Thymus (tissue), 11 donors: Measurements from ENCODE around the gene DNAJC1. TPM values are rescaled to one million over a fixed set of nuclear protein-coding genes. Genes with fewer than 3 reads are reported as not detected.
A peak's percentile ranks its signal among the peaks of the same experiment; 100 is the strongest.

Experiments
- DNase-seq, 9 donors: peaks; one replicate each; pipeline ENCODE4 v3.0.0-alpha.2; 2013; ENCODE audit warnings: low spot score in 9 of 9, low read depth in 6 of 9, missing footprints in 1 of 9
- H3K27ac ChIP-seq, 2 donors: one replicate each; pipeline ENCODE4 v1.5.1; 2013; ENCODE audit warnings: control low read depth in 1 of 2, low read depth in 1 of 2, low read length in 1 of 2, mild to moderate bottlenecking in 1 of 2, moderate library complexity in 1 of 2
- H3K27me3 ChIP-seq, 2 donors: one replicate each; pipeline ENCODE4 v1.5.1; 2013; ENCODE audit warnings: low read length in 1 of 2; ENCODE audit not compliant: control insufficient read depth in 2 of 2, insufficient read depth in 1 of 2
- H3K36me3 ChIP-seq, 2 donors: one replicate each; pipeline ENCODE4 v1.5.1; 2013; ENCODE audit warnings: low read length in 1 of 2, mild to moderate bottlenecking in 1 of 2, moderate library complexity in 1 of 2; ENCODE audit not compliant: control insufficient read depth in 2 of 2, insufficient read depth in 2 of 2
- H3K4me1 ChIP-seq, 2 donors: one replicate each; pipeline ENCODE4 v1.5.1; 2013; ENCODE audit warnings: low read length in 2 of 2; ENCODE audit not compliant: control insufficient read depth in 2 of 2, insufficient read depth in 2 of 2
- H3K4me3 ChIP-seq, 2 donors: one replicate each; pipeline ENCODE4 v1.5.1; 2013; ENCODE audit warnings: low read length in 2 of 2, control low read depth in 1 of 2, mild to moderate bottlenecking in 1 of 2
- H3K9me3 ChIP-seq, 2 donors: one replicate each; pipeline ENCODE4 v1.5.1; 2013; ENCODE audit warnings: low read length in 1 of 2, mild to moderate bottlenecking in 1 of 2; ENCODE audit not compliant: control insufficient read depth in 2 of 2, insufficient read depth in 1 of 2
- WGBS: extraction: QIAGEN DNeasy Blood & Tissue Kit; methylation state at CpG from one replicate; pipeline ENCODE4 v1.1.7; 2013; 5-methylcytosine and 5-hydroxymethylcytosine counted together
- polyA plus RNA-seq: library from polyadenylated mRNA; stranded (reverse); fragments of 200-250 nt; gene quantifications from one replicate; pipeline ENCODE4 v1.2.3, GENCODE V29; 2013
- total RNA-seq: library from RNA; stranded (reverse); fragments of 120-200 nt; gene quantifications from one replicate; pipeline ENCODE4 v1.2.4, GENCODE V29; 2013
- donor health status: healthy.

The DNAJC1 gene
- total and polyA plus RNA-seq, 2 donors: 19.9 to 23.2 TPM

- no peaks in the 10 kb centered on the region for H3K36me3 ChIP-seq
- no peak for DNase-seq
- H3K27ac ChIP-seq: no peak overlapping the region
- no peaks in the 10 kb centered on the region for H3K4me1 ChIP-seq
- H3K27me3 ChIP-seq: no peaks in the 10 kb centered on the region
- no peaks in the 10 kb centered on the region for H3K9me3 ChIP-seq
- no peak overlapping the region for H3K4me3 ChIP-seq
- 99% methylated on average over 2 of the region's 2 CpGs for WGBS
Observed at GRCh38 chr10:21904930-21905329, 98.6 kb downstream of the DNAJC1 start.

- Histone ChIP-seq H3K27ac (no peak overlapping the region), H3K4me1 (no peaks in the 10 kb centered on the region), H3K9me3 (no peaks in the 10 kb centered on the region), H3K36me3 (no peaks in the 10 kb centered on the region), H3K4me3 (no peak overlapping the region), H3K27me3 (no peaks in the 10 kb centered on the region)
- no peak for DNase-seq
- WGBS: 97% methylated on average over 5 of the region's 5 CpGs
Observed at GRCh38 chr10:21899736-21900135, 103.8 kb downstream of the DNAJC1 start.

GRCh38 chr10:21895932-21896331, 107.6 kb downstream of the DNAJC1 start:
- Histone ChIP-seq H3K27me3 (no peaks in the 10 kb centered on the region), H3K9me3 (peaks cover 0 to under 1% of the 10 kb centered on the region in 2 donors), H3K36me3 (no peaks in the 10 kb centered on the region), H3K27ac (no peak overlapping the region), H3K4me1 (no peaks in the 10 kb centered on the region), H3K4me3 (no peak overlapping the region)
- DNase-seq: no peak
- WGBS: 98% methylated on average over 1 of the region's 1 CpG

- Histone ChIP-seq H3K4me1 (peaks cover 0 to 1% of the 10 kb centered on the region in 2 donors), H3K27me3 (no peaks in the 10 kb centered on the region), H3K27ac (no peak overlapping the region), H3K9me3 (peaks cover 0 to 3% of the 10 kb centered on the region in 2 donors), H3K4me3 (no peak overlapping the region), H3K36me3 (no peaks in the 10 kb centered on the region)
- no peak for DNase-seq
- WGBS: 93% methylated on average over 4 of the region's 4 CpGs
Observed at GRCh38 chr10:21894648-21895342, 108.7 kb downstream of the DNAJC1 start.

- peaks cover 0 to 3% of the 10 kb centered on the region in 2 donors for H3K9me3 ChIP-seq
- no peaks in the 10 kb centered on the region for H3K36me3 ChIP-seq
- peak in 5 of 9 donors; percentile 3 to 51 (median 8) for DNase-seq
- 66% methylated on average over 3 of the region's 3 CpGs for WGBS
- H3K27ac ChIP-seq: no peak overlapping the region
- H3K4me3 ChIP-seq: no peak overlapping the region
- peaks cover 3 to 9% of the 10 kb centered on the region in 2 donors for H3K4me1 ChIP-seq
- no peaks in the 10 kb centered on the region for H3K27me3 ChIP-seq
Observed at GRCh38 chr10:21891439-21891838, 112.1 kb downstream of the DNAJC1 start.

DNA sequence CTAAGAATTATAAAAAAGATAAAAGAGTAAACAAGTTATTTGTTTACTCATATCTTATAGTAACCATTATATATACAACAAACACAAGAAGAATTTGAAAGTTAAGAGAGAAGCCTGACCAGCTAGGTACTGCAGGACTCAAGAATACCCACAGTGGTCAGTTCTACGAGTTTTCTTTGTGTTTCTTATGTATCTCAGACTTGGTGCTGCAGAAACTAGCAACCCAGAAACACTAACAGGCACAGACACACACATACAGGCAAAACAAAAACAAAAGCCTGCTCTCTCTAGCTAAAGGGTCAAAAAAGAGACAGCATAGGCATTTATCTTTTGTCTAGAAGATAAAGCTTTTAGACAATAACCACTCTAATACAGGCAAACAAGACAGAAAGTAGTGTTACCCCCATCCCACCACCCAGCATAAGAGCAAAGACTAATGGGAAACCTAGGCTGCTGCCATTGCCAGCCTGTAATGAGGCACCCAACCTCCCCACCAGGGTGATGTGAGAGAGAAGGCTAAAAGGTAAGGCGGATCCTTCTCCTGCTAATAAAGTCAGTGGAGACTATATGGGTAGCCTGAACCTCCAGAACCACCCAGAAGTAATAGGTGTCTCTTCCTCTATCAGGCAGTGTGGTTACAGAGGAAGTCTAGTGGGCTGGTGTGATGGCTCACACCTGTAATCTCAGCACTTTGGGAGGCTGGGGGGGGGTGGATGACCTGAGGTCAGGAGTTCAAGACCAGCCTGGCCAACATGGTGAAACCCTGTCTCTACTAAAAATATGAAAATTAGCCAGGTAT, 113.9 kb downstream of the DNAJC1 start:
- H3K36me3 ChIP-seq: no peaks in the 10 kb centered on the region
- peaks cover 0 to 3% of the 10 kb centered on the region in 2 donors for H3K9me3 ChIP-seq
- H3K27ac ChIP-seq: no peak overlapping the region
- H3K4me3 ChIP-seq: no peak overlapping the region
- DNase-seq: no peak
- 94% methylated on average over 2 of the region's 2 CpGs for WGBS
- H3K4me1 ChIP-seq: peaks cover 3 to 9% of the 10 kb centered on the region in 2 donors
- no peaks in the 10 kb centered on the region for H3K27me3 ChIP-seq

GRCh38 chr10:21888959-21889358, 114.6 kb downstream of the DNAJC1 start:
- 4% methylated on average over 5 of the region's 5 CpGs for WGBS
- peak; percentile 18 to 84 (median 53) for DNase-seq
- H3K4me1 ChIP-seq: peaks cover 3 to 9% of the 10 kb centered on the region in 2 donors
- no peaks in the 10 kb centered on the region for H3K36me3 ChIP-seq
- no peak overlapping the region for H3K4me3 ChIP-seq
- no peak overlapping the region for H3K27ac ChIP-seq
- peaks cover 0 to 3% of the 10 kb centered on the region in 2 donors for H3K9me3 ChIP-seq
- H3K27me3 ChIP-seq: no peaks in the 10 kb centered on the region

- no peak overlapping the region for H3K4me3 ChIP-seq
- no peaks in the 10 kb centered on the region for H3K36me3 ChIP-seq
- H3K4me1 ChIP-seq: peaks cover 3 to 9% of the 10 kb centered on the region in 2 donors
- no peak overlapping the region for H3K27ac ChIP-seq
- no peaks in the 10 kb centered on the region for H3K27me3 ChIP-seq
- peaks cover 0 to 3% of the 10 kb centered on the region in 2 donors for H3K9me3 ChIP-seq
- no peak for DNase-seq
Observed at GRCh38 chr10:21885940-21886339, 117.6 kb downstream of the DNAJC1 start.

GRCh38 chr10:21873198-21873597, 130.3 kb downstream of the DNAJC1 start:
- 96% methylated on average over 5 of the region's 5 CpGs for WGBS
- Histone ChIP-seq H3K27ac (no peak overlapping the region), H3K9me3 (peaks cover 0 to 10% of the 10 kb centered on the region in 2 donors), H3K27me3 (no peaks in the 10 kb centered on the region), H3K36me3 (no peaks in the 10 kb centered on the region), H3K4me3 (no peak overlapping the region), H3K4me1 (no peaks in the 10 kb centered on the region)
- DNase-seq: no peak
